H1 (cell line): ENCODE results near the gene CDH18. TPM values are rescaled to one million over a fixed set of nuclear protein-coding genes. Genes with fewer than 3 reads are reported as not detected.

Experiments
- CTCF ChIA-PET: fragments of 300-600 bp; sonication (Branson Sonifier 250); formaldehyde crosslinking; loops from one replicate; lab custom pipeline; 2021; ENCODE audit not compliant: partially characterized antibody; lab: Charles Lee
- POLR2A ChIA-PET: fragments of 300-600 bp; sonication (Branson Sonifier 250); formaldehyde crosslinking; loops from one replicate; lab custom pipeline; 2021; ENCODE audit warnings: inconsistent platforms; ENCODE audit not compliant: partially characterized antibody; lab: Charles Lee
- DNase-seq, 2 experiments: peaks; one replicate each; pipeline versions ENCODE4 v3.0.0 to v3.0.0-alpha.2; 2010 to 2022; ENCODE audit warnings: low spot score in 2 of 2, low read depth in 1 of 2, mixed read lengths in 1 of 2
- FAIRE-seq: peaks from 2 replicates; lab custom pipeline; 2011; peaks lifted over from hg19 to GRCh38; lab: Jason Lieb, UNC
- H2AFZ ChIP-seq: 2 replicates; pipeline ENCODE4 v1.8.1; 2012; ENCODE audit warnings: low read length, inconsistent platforms
- H2AK5ac ChIP-seq: 2 replicates; pipeline ENCODE4 v1.6.1; 2013; ENCODE audit warnings: low read depth, low read length
- H2BK120ac ChIP-seq: replicated peaks from 2 replicates; pipeline ENCODE3; 2013; ENCODE audit warnings: low read depth, low read length, inconsistent platforms
- H2BK12ac ChIP-seq: 2 replicates; pipeline ENCODE4 v1.6.1; 2013; ENCODE audit warnings: low read depth, low read length
- H2BK15ac ChIP-seq: 2 replicates; pipeline ENCODE4 v1.6.1; 2013; ENCODE audit warnings: low read length
- H2BK20ac ChIP-seq: 2 replicates; pipeline ENCODE4 v1.6.1; 2013; ENCODE audit warnings: low read length
- H2BK5ac ChIP-seq: 2 replicates; pipeline ENCODE4 v1.6.1; 2013; ENCODE audit warnings: low read depth, low read length
- H3K14ac ChIP-seq: 2 replicates; pipeline ENCODE4 v1.6.1; 2013; ENCODE audit warnings: inconsistent platforms; ENCODE audit not compliant: insufficient read length
- H3K18ac ChIP-seq: 2 replicates; pipeline ENCODE4 v1.6.1; 2013; ENCODE audit warnings: low read length; ENCODE audit errors: extremely low read depth
- H3K23ac ChIP-seq: 2 replicates; pipeline ENCODE4 v1.6.1; 2013; ENCODE audit warnings: inconsistent platforms; ENCODE audit not compliant: insufficient read length
- H3K23me2 ChIP-seq: 2 replicates; pipeline ENCODE4 v1.6.1; 2013; ENCODE audit warnings: low read depth, low read length
- H3K27ac ChIP-seq: 2 replicates; pipeline ENCODE4 v1.6.1; 2011; ENCODE audit warnings: low read depth, low read length, inconsistent platforms
- H3K27me3 ChIP-seq, 4 experiments: replicated peaks in 1 of 4; 1 replicate in 1 of 4; 2 replicates in 3 of 4; pipeline versions ENCODE4 v1.6.1 to v1.8.1; 2011 to 2013; ENCODE audit warnings: low read length in 3 of 4, mild to moderate bottlenecking in 3 of 4, inconsistent platforms in 2 of 4, mixed read lengths in 2 of 4, moderate library complexity in 1 of 4; ENCODE audit not compliant: control insufficient read depth in 3 of 4, insufficient read depth in 3 of 4; ENCODE audit errors: extremely low read depth in 1 of 4
- H3K36me3 ChIP-seq, 4 experiments: 2 replicates each; pipeline versions ENCODE4 v1.6.1 to v1.8.1; 2011 to 2013; ENCODE audit warnings: mild to moderate bottlenecking in 4 of 4, low read length in 3 of 4, moderate library complexity in 2 of 4, control low read depth in 1 of 4, inconsistent platforms in 1 of 4; ENCODE audit not compliant: insufficient read depth in 4 of 4, control insufficient read depth in 2 of 4
- H3K4ac ChIP-seq: replicated peaks from 2 replicates; pipeline ENCODE3; 2013; ENCODE audit warnings: low read length, low read depth, mixed read lengths, inconsistent platforms; ENCODE audit not compliant: insufficient read length
- H3K4me1 ChIP-seq, 4 experiments: replicated peaks in 1 of 4; 1 replicate in 1 of 4; 2 replicates in 3 of 4; pipeline versions ENCODE4 v1.6.1 to v1.8.1; 2011 to 2013; ENCODE audit warnings: low read length in 3 of 4, inconsistent platforms in 2 of 4, mixed read lengths in 1 of 4; ENCODE audit not compliant: insufficient read depth in 4 of 4, control insufficient read depth in 3 of 4
- H3K4me2 ChIP-seq, 2 experiments: 2 replicates each; pipeline versions ENCODE4 v1.6.1 to v1.8.1; 2011 to 2013; ENCODE audit warnings: low read depth in 2 of 2, low read length in 2 of 2, control low read depth in 1 of 2, inconsistent platforms in 1 of 2, mild to moderate bottlenecking in 1 of 2; ENCODE audit not compliant: insufficient read depth in 1 of 2
- H3K4me3 ChIP-seq, 4 experiments: fragments of 200-600, 300-600 bp in 1 of 4; sonication (generic), shearing (Covaris generic), sonication (Bioruptor Twin) in 1 of 4; 2 replicates each; pipeline versions ENCODE4 v1.5.1 to v1.8.1; 2011 to 2016; ENCODE audit warnings: low read length in 4 of 4, low read depth in 3 of 4, control low read depth in 2 of 4, inconsistent platforms in 2 of 4, mild to moderate bottlenecking in 2 of 4, mixed read lengths in 1 of 4, moderate library complexity in 1 of 4; ENCODE audit not compliant: insufficient read depth in 2 of 4; ENCODE audit errors: extremely low read depth in 1 of 4
- H3K56ac ChIP-seq: replicated peaks from 2 replicates; pipeline ENCODE3; 2013; ENCODE audit warnings: low read depth, mild to moderate bottlenecking, mixed read lengths, low read length, inconsistent platforms; ENCODE audit not compliant: insufficient read length
- H3K79me1 ChIP-seq: 2 replicates; pipeline ENCODE4 v1.6.1; 2013; ENCODE audit warnings: low read depth, low read length, control low read depth
- H3K79me2 ChIP-seq, 2 experiments: 2 replicates each; pipeline versions ENCODE4 v1.6.1 to v1.8.1; 2012 to 2013; ENCODE audit warnings: low read length in 2 of 2, mild to moderate bottlenecking in 2 of 2, inconsistent platforms in 1 of 2; ENCODE audit not compliant: insufficient read depth in 2 of 2, control insufficient read depth in 1 of 2
- H3K9ac ChIP-seq, 4 experiments: replicated peaks in 1 of 4; 1 replicate in 1 of 4; 2 replicates in 3 of 4; pipeline versions ENCODE4 v1.6.1 to v1.8.1; 2011 to 2013; ENCODE audit warnings: low read depth in 3 of 4, low read length in 3 of 4, control low read depth in 2 of 4, mild to moderate bottlenecking in 2 of 4, moderate library complexity in 2 of 4, inconsistent platforms in 1 of 4; ENCODE audit errors: extremely low read depth in 1 of 4
- H3K9me3 ChIP-seq, 2 experiments: 2 replicates each; pipeline versions ENCODE4 v1.6.1 to v1.8.1; 2012 to 2013; ENCODE audit warnings: mild to moderate bottlenecking in 2 of 2, moderate library complexity in 2 of 2, control low read depth in 1 of 2, inconsistent platforms in 1 of 2, low read depth in 1 of 2, low read length in 1 of 2, mixed read lengths in 1 of 2; ENCODE audit not compliant: insufficient read depth in 2 of 2
- H4K20me1 ChIP-seq, 2 experiments: replicated peaks in 1 of 2; 2 replicates each; pipeline versions ENCODE3 to v1.8.1; 2011 to 2013; ENCODE audit warnings: inconsistent platforms in 2 of 2, low read length in 2 of 2, mild to moderate bottlenecking in 1 of 2; ENCODE audit not compliant: insufficient read depth in 2 of 2, control insufficient read depth in 1 of 2
- H4K5ac ChIP-seq: 2 replicates; pipeline ENCODE4 v1.6.1; 2013; ENCODE audit warnings: low read length, low read depth, mixed read lengths, inconsistent platforms; ENCODE audit not compliant: insufficient read length
- H4K8ac ChIP-seq: 2 replicates; pipeline ENCODE4 v1.8.0; 2013; ENCODE audit warnings: mild to moderate bottlenecking, moderate library complexity, low read length, inconsistent platforms; ENCODE audit not compliant: insufficient read depth; ENCODE audit errors: extremely low read depth
- H4K91ac ChIP-seq: replicated peaks from 2 replicates; pipeline ENCODE3; 2013; ENCODE audit warnings: low read length, mixed read lengths, inconsistent platforms; ENCODE audit not compliant: insufficient read length
- ATF2 ChIP-seq: IDR thresholded peaks from 2 replicates; pipeline ENCODE4 v1.6.1; 2012; ENCODE audit warnings: low read length, inconsistent platforms
- SP1 ChIP-seq: IDR thresholded peaks from 2 replicates; pipeline ENCODE4 v1.6.1; 2011; ENCODE audit warnings: low read depth, low read length
- SRF ChIP-seq: IDR thresholded peaks from 2 replicates; pipeline ENCODE4 v1.6.1; 2011; ENCODE audit warnings: mild to moderate bottlenecking, low read depth, low read length, moderate library complexity
- WGBS, 2 experiments: shearing (Covaris generic) in 1 of 2; methylation state at CpG; one replicate each; pipeline versions ENCODE4 v1.1.6 to v1.1.7; 2013 to 2015; ENCODE audit warnings: low lambda C conversion rate in 2 of 2, mixed read lengths in 2 of 2, inconsistent platforms in 1 of 2, low coverage in 1 of 2, missing lambda C conversion rate in 1 of 2; ENCODE audit not compliant: insufficient replicate concordance in 2 of 2, insufficient coverage in 1 of 2, insufficient read length in 1 of 2; ENCODE audit errors: extremely low coverage in 1 of 2, missing lambda C conversion rate in 1 of 2; 5-methylcytosine and 5-hydroxymethylcytosine counted together
- polyA plus RNA-seq, 7 experiments: library from polyadenylated mRNA; depleted of rRNA in 3 of 7; stranded (reverse) in 5 of 7; unstranded in 2 of 7; fragments of >200 nt in 5 of 7; fragments of 200-250 nt in 2 of 7; gene quantifications; 1 replicate in 5 of 7; 2 replicates in 1 of 7; 4 replicates in 1 of 7; pipeline versions ENCODE4 v1.2.1 to v1.2.3, GENCODE V29; 2011 to 2013; ENCODE audit warnings: missing spikeins in 2 of 7, mixed read lengths in 2 of 7
- total RNA-seq: library from RNA; stranded (reverse); fragmentation: NEBNext Ultra II Directional; extraction: Animal tissue kit (Norgen Biotek cat#: 25700); gene quantifications from 2 replicates; pipeline ENCODE4 v1.2.1, GENCODE V29; 2021

CDH18 gene
- total and polyA plus RNA-seq, 2 of the 8 experiments (the other 6 are each of a cell fraction or from before 2014, with no cell fraction given), result 0.30 to 0.32 TPM

DNA sequence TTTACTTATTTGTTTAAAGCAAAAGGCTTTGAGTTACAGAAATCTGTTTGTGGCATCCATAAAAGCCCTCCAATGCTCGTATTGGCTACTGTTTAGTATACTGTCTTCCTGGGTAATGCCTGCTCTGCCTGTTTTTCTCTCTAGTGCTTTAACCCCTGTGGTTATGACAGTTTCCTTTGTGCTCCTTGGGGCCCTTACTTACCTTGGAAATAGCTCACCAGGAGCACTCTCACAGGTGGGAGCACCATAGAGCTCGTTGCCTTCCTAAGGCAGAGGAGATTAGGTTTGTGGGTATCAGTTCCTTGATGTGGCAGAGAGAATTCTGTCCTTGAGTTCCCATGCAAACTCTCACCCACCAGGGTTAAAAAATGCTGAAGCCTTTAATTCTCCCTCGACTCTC, 242.8 kb downstream of the CDH18 start:
- H2AFZ ChIP-seq, result peak overlapping the region; percentile 12; the same call in 1 of the 2 replicates
- H2BK12ac ChIP-seq, result no peak overlapping the region
- no peak overlapping the region for H3K9ac ChIP-seq
- no peaks in the 10 kb centered on the region for H3K36me3 ChIP-seq
- FAIRE-seq (peak; percentile 60), DNase-seq (peak in 1 of 2 experiments; percentile 46)
- H2BK15ac ChIP-seq, result no peak overlapping the region
- no peaks in the 10 kb centered on the region for H3K79me2 ChIP-seq
- H2BK120ac ChIP-seq, result no peak overlapping the region
- H4K8ac ChIP-seq, result peak overlapping the region; percentile 23; the same call in 1 of the 2 replicates
- TF ChIP-seq SP1, result 0 out of 2 replicates have a peak, but pooled peaks have one; percentile 28
- no peak for TF ChIP-seq ATF2
- TF ChIP-seq SRF, result no peak
- H3K23ac ChIP-seq, result no peak overlapping the region
- no peak overlapping the region for H3K18ac ChIP-seq
- no peak overlapping the region for H3K4ac ChIP-seq
- H3K9me3 ChIP-seq, result no peaks in the 10 kb centered on the region
- no peaks in the 10 kb centered on the region for H3K23me2 ChIP-seq
- 70% methylated on average over 3 of the region's 3 CpGs; no CpG with 5 or more reads in 1 of the 2 experiments for WGBS, 2 experiments
- H3K27me3 ChIP-seq, result no peaks in the 10 kb centered on the region
- no peak overlapping the region for H3K56ac ChIP-seq
- no peak overlapping the region for H4K91ac ChIP-seq
- H3K79me1 ChIP-seq, result no peaks in the 10 kb centered on the region
- POLR2A ChIA-PET, result interaction anchor here (0.5 kb wide), 1 partner anchor 10 kb away, joined by 3 read pairs; no protein-coding TSS in a partner anchor
- no peak overlapping the region for H4K5ac ChIP-seq
- H3K27ac ChIP-seq, result no peak overlapping the region
- no peak overlapping the region for H2BK20ac ChIP-seq
- H4K20me1 ChIP-seq, result no peaks in the 10 kb centered on the region
- H3K4me1 ChIP-seq, result peaks cover 0 to 2% (median 1%) of the 10 kb centered on the region in 4 experiments; a peak in 1 of 7 replicates
- no peak overlapping the region for H2BK5ac ChIP-seq
- CTCF ChIA-PET, result interaction anchor here (1.4 to 1.7 kb wide), 2 partner anchors 21 to 119 kb away, joined by 3 to 4 read pairs; no protein-coding TSS in a partner anchor
- H3K4me2 ChIP-seq, result no peak overlapping the region; a peak in 1 of 4 replicates
- no peak overlapping the region for H3K4me3 ChIP-seq
- H3K14ac ChIP-seq, result no peak overlapping the region
- H2AK5ac ChIP-seq, result no peak overlapping the region
